Tibial nerve (tissue), 4 donors: ENCODE data around the gene RNF227. TPM values are rescaled to one million over a fixed set of nuclear protein-coding genes. Genes with fewer than 3 reads are reported as not detected.

Source experiments
- DNase-seq, 2 donors: peaks; one replicate each; pipeline ENCODE4 v3.0.0-alpha.2; 2019; ENCODE audit warnings: low spot score in 2 of 2
- H3K27ac ChIP-seq, 4 donors: fragments of 200-600 bp; sonication (generic) in 3 of 4; one replicate each; pipeline ENCODE4 v1.5.1; 2017 to 2019; ENCODE audit warnings: mild to moderate bottlenecking in 1 of 4
- H3K27me3 ChIP-seq, 2 donors: fragments of 200-600 bp; sonication (generic) in 1 of 2; one replicate each; pipeline versions ENCODE4 v1.5.1 to v1.6.0; 2017 to 2019
- H3K36me3 ChIP-seq, 3 donors: fragments of 200-600 bp; sonication (generic); one replicate each; pipeline ENCODE4 v1.5.1; 2018 to 2019
- H3K4me1 ChIP-seq, 4 donors: fragments of 200-600 bp; sonication (generic) in 3 of 4; one replicate each; pipeline ENCODE4 v1.5.1; 2017 to 2019
- H3K4me3 ChIP-seq, 4 donors: fragments of 200-600 bp; sonication (generic) in 3 of 4; one replicate each; pipeline ENCODE4 v1.5.1; 2017 to 2019; ENCODE audit warnings: mild to moderate bottlenecking in 1 of 4, moderate library complexity in 1 of 4
- H3K9me3 ChIP-seq, 4 donors: fragments of 200-600 bp; sonication (generic) in 3 of 4; one replicate each; pipeline ENCODE4 v1.5.1; 2017 to 2019
- CTCF ChIP-seq, 5 experiments: fragments of 200-600 bp in 3 of 5; fragments of 450-650 bp in 2 of 5; sonication (generic) in 3 of 5; IDR thresholded peaks; one replicate each; pipeline ENCODE4 v1.5.1; 2016 to 2019; ENCODE audit warnings: antibody characterized with exemption in 5 of 5, mild to moderate bottlenecking in 3 of 5, moderate library complexity in 2 of 5
- EP300 ChIP-seq, 2 donors: sonication (generic); formaldehyde crosslinking; IDR thresholded peaks; one replicate each; pipeline ENCODE4 v1.6.1; 2017; ENCODE audit warnings: antibody characterized with exemption in 2 of 2, mild to moderate bottlenecking in 1 of 2
- POLR2A ChIP-seq, 2 donors: fragments of 450-650 bp; IDR thresholded peaks; one replicate each; pipeline ENCODE4 v1.6.1; 2017; ENCODE audit warnings: antibody characterized with exemption in 2 of 2, mild to moderate bottlenecking in 2 of 2, moderate library complexity in 2 of 2
- WGBS, 2 donors: methylation state at CpG; one replicate each; pipeline ENCODE4 v1.1.5; 2018; 5-methylcytosine and 5-hydroxymethylcytosine counted together
- total RNA-seq, 4 donors: library from RNA; depleted of rRNA; stranded (reverse); fragments of >200 nt; gene quantifications; one replicate each; pipeline ENCODE4 v1.1.0, GENCODE V29; 2016

Gene RNF227
- total RNA-seq, 4 donors from 2014 or later: 2.6 to 41.2 (median 3.8) TPM

GRCh38 chr17:7882629-7883028, 33.5 kb downstream of the RNF227 start:
- peak overlapping the region; percentile 62 to 95 (median 85) for H3K27ac ChIP-seq
- no peak for DNase-seq

GRCh38 chr17:7882068-7882467, 34.0 kb downstream of the RNF227 start:
- TF ChIP-seq CTCF (IDR thresholded peaks at IDR 0.05): no peak
- TF ChIP-seq POLR2A (IDR thresholded peaks at IDR 0.05): no peak
- no peak for TF ChIP-seq EP300 (IDR thresholded peaks at IDR 0.05)
- H3K9me3 ChIP-seq: no peaks in the 10 kb centered on the region
- no peak for DNase-seq
- WGBS, 2 donors: 68 to 74% methylated on average over 7 of the region's 7 CpGs
- peak overlapping the region in 2 of 4 donors; percentile 91 to 95 for H3K27ac ChIP-seq
- peaks cover 0 to 17% (median 0%) of the 10 kb centered on the region in 3 donors for H3K36me3 ChIP-seq
- H3K27me3 ChIP-seq: no peaks in the 10 kb centered on the region
- peaks cover 0 to 65% (median 18%) of the 10 kb centered on the region in 4 donors for H3K4me1 ChIP-seq
- no peak overlapping the region for H3K4me3 ChIP-seq

More at GRCh38 chr17:7882629-7883028, 33.5 kb downstream of the RNF227 start:
- Histone ChIP-seq H3K9me3 (no peaks in the 10 kb centered on the region), H3K27me3 (no peaks in the 10 kb centered on the region), H3K36me3 (peaks cover 0 to 17% (median 0%) of the 10 kb centered on the region in 3 donors), H3K4me1 (peaks cover 0 to 69% (median 21%) of the 10 kb centered on the region in 4 donors), H3K4me3 (peak overlapping the region in 1 of 4 donors; percentile 2)
- WGBS, 2 donors: 72 to 75% methylated on average over 3 of the region's 3 CpGs
- TF ChIP-seq EP300 (IDR thresholded peaks at IDR 0.05): peak in 1 of 2 donors; percentile 69
- TF ChIP-seq CTCF (IDR thresholded peaks at IDR 0.05): no peak
- TF ChIP-seq POLR2A (IDR thresholded peaks at IDR 0.05): peak in 1 of 2 donors; percentile 57

- Histone ChIP-seq H3K36me3 (peaks cover 0 to 17% (median 0%) of the 10 kb centered on the region in 3 donors), H3K4me3 (no peak overlapping the region), H3K27me3 (no peaks in the 10 kb centered on the region), H3K9me3 (no peaks in the 10 kb centered on the region), H3K4me1 (peaks cover 0 to 59% (median 13%) of the 10 kb centered on the region in 4 donors), H3K27ac (peak overlapping the region in 2 of 4 donors; percentile 91 to 95)
- TF ChIP-seq CTCF (IDR thresholded peaks at IDR 0.05): no peak
- no peak for TF ChIP-seq POLR2A (IDR thresholded peaks at IDR 0.05)
- TF ChIP-seq EP300 (IDR thresholded peaks at IDR 0.05): no peak
- 43 to 47% methylated on average over 7 of the region's 7 CpGs for WGBS, 2 donors
- DNase-seq: no peak
Measured at GRCh38 chr17:7881276-7882054, 34.6 kb downstream of the RNF227 start.

- H3K4me3 ChIP-seq: no peak overlapping the region
- H3K36me3 ChIP-seq: peaks cover 0 to 17% (median 0%) of the 10 kb centered on the region in 3 donors
- peaks cover 0 to 48% (median 9%) of the 10 kb centered on the region in 4 donors for H3K4me1 ChIP-seq
- peak overlapping the region in 1 of 4 donors; percentile 91 for H3K27ac ChIP-seq
- no peak for TF ChIP-seq CTCF (IDR thresholded peaks at IDR 0.05)
- TF ChIP-seq EP300 (IDR thresholded peaks at IDR 0.05): no peak
- TF ChIP-seq POLR2A (IDR thresholded peaks at IDR 0.05): no peak
- no peaks in the 10 kb centered on the region for H3K27me3 ChIP-seq
- 64 to 68% methylated on average over 3 of the region's 3 CpGs for WGBS, 2 donors
- H3K9me3 ChIP-seq: no peaks in the 10 kb centered on the region
- no peak for DNase-seq
Measured at GRCh38 chr17:7880076-7880868, 35.8 kb downstream of the RNF227 start.
